Measurements from ENCODE around the gene APOL5. TPM values are rescaled to one million over a fixed set of nuclear protein-coding genes. Genes with fewer than 3 reads are reported as not detected.

Gene APOL5
- total and polyA plus RNA-seq, 10 of the 15 experiments (the other 5 are each of a cell fraction or from before 2014, with no cell fraction given): not detected

DNA sequence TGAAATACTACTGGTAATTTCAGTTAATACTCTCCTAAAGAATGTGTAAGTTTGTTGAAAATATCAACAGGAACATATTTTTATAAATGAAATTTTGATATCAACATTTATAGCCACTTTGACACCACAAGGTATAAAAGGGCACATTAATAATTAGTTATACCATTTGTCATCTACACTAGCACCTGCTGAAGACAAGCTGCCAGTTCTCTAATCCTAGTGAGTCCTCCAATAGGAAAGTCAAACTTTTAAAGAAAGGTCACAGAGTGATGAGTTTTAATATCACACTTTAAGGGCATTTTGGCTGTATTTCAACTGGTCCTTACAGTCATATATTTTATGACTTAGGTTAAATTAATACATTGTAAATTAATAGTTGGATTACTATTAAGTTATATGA lies 52.3 kb downstream of the APOL5 start:
- Histone ChIP-seq H3K4me3 (no peak overlapping the region), H3K9me3 (replicated peaks; ENCODE audit: control insufficient read depth, insufficient read depth, low read length) (no peaks in the 10 kb centered on the region), H3K4me2 (ENCODE audit: control insufficient read depth, insufficient read depth) (no peak overlapping the region), H3K36me3 (ENCODE audit: control insufficient read depth in 2 of 2, insufficient read depth in 2 of 2, low read length in 1 of 2) (no peaks in the 10 kb centered on the region), H3K79me2 (ENCODE audit: control insufficient read depth, insufficient read depth, low read length) (no peaks in the 10 kb centered on the region), H3K27ac (ENCODE audit: control insufficient read depth, insufficient read depth) (no peak overlapping the region), H4K20me1 (ENCODE audit: control insufficient read depth, insufficient read depth) (no peaks in the 10 kb centered on the region), H3K27me3 (replicated peaks in 1 of 2; ENCODE audit: control insufficient read depth in 2 of 2, insufficient read depth in 2 of 2, low read length in 1 of 2) (peaks cover 0 to 3% of the 10 kb centered on the region in 2 experiments; a peak in 2 of 4 replicates), H2AFZ (ENCODE audit: control insufficient read depth, low read depth, low read length) (no peak overlapping the region), H3K4me1 (ENCODE audit: control insufficient read depth, insufficient read depth, low read length) (no peaks in the 10 kb centered on the region), H3K9ac (ENCODE audit: control insufficient read depth, insufficient read depth, low read length) (no peak overlapping the region)
- BruUV-seq (replicated peaks): no TSS peak
- ATAC-seq (no peak), FAIRE-seq (no peak), DNase-seq (ENCODE audit: low read depth, low spot score) (no peak)
- TF ChIP-seq RAD21 (IDR thresholded peaks at IDR 0.05; ENCODE audit: insufficient read depth, low read depth, low read length): no peak
- TF ChIP-seq, protein P1, sequence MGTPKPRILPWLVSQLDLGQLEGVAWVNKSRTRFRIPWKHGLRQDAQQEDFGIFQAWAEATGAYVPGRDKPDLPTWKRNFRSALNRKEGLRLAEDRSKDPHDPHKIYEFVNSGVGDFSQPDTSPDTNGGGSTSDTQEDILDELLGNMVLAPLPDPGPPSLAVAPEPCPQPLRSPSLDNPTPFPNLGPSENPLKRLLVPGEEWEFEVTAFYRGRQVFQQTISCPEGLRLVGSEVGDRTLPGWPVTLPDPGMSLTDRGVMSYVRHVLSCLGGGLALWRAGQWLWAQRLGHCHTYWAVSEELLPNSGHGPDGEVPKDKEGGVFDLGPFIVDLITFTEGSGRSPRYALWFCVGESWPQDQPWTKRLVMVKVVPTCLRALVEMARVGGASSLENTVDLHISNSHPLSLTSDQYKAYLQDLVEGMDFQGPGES (IDR thresholded peaks at IDR 0.05): no peak
- no peak for TF ChIP-seq RAD51 (IDR thresholded peaks at IDR 0.05)
- no peak for TF ChIP-seq SPI1 (IDR thresholded peaks at IDR 0.05; ENCODE audit: borderline replicate concordance, insufficient read depth, low read depth, low read length)
- TF ChIP-seq YY1 (IDR thresholded peaks at IDR 0.05; ENCODE audit: low read depth, low read length): no peak
- no peak for TF ChIP-seq SRF (IDR thresholded peaks at IDR 0.05; ENCODE audit: low read depth in 2 of 2, low read length in 2 of 2)
- no peak for TF ChIP-seq STAT3 (IDR thresholded peaks at IDR 0.05; ENCODE audit: low read depth, low read length)
- TF ChIP-seq, protein P2, sequence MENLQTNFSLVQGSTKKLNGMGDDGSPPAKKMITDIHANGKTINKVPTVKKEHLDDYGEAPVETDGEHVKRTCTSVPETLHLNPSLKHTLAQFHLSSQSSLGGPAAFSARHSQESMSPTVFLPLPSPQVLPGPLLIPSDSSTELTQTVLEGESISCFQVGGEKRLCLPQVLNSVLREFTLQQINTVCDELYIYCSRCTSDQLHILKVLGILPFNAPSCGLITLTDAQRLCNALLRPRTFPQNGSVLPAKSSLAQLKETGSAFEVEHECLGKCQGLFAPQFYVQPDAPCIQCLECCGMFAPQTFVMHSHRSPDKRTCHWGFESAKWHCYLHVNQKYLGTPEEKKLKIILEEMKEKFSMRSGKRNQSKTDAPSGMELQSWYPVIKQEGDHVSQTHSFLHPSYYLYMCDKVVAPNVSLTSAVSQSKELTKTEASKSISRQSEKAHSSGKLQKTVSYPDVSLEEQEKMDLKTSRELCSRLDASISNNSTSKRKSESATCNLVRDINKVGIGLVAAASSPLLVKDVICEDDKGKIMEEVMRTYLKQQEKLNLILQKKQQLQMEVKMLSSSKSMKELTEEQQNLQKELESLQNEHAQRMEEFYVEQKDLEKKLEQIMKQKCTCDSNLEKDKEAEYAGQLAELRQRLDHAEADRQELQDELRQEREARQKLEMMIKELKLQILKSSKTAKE (IDR thresholded peaks at IDR 0.05; ENCODE audit: low read depth, poor library complexity, severe bottlenecking): no peak
- TF ChIP-seq ZSCAN29 (IDR thresholded peaks at IDR 0.05): no peak
- no peak for TF ChIP-seq KLF5 (IDR thresholded peaks at IDR 0.05; ENCODE audit: partially characterized antibody)
- TF ChIP-seq CHD4 (IDR thresholded peaks at IDR 0.05): no peak
- ChIA-PET POLR2A (no interaction called here), RAD21 (ENCODE audit: unreplicated experiment) (no interaction called here), CTCF (no interaction called here), SMC1A (ENCODE audit: uncharacterized antibody, unreplicated experiment) (no interaction called here)
- intact Hi-C loops (cut with micrococcal nuclease; ENCODE audit: unreplicated experiment) (loop anchor here (10.0 kb wide), 1 partner anchor 155 kb away; no protein-coding TSS in a partner anchor), in situ Hi-C loops (cut with MboI) (no loop called here)

Measured in GM12878 (cell line).